LNCaP clone FGC (cell line): ENCODE data around the gene KRCC1.
"Not testable (repeated sequence)": the region's sequence is repeated elsewhere in the genome, so short reads cannot be mapped to it uniquely, and the experiment has no call there.

Experiments used
- DNase-seq: peaks from one replicate; pipeline ENCODE4 v3.0.0-alpha.2; 2011; ENCODE audit warnings: low read depth
- H3K4me3 ChIP-seq: 2 replicates; pipeline ENCODE4 v1.5.1; 2011; ENCODE audit warnings: mild to moderate bottlenecking, low read depth, low read length, control low read depth
- TF ChIP-seq, protein P1 (sequence below): IDR thresholded peaks from 2 replicates; pipeline ENCODE4 v1.5.1; 2012; ENCODE audit warnings: mild to moderate bottlenecking; ENCODE audit not compliant: control insufficient read depth, insufficient read depth; ENCODE audit errors: extremely low read depth

KRCC1 gene

DNA sequence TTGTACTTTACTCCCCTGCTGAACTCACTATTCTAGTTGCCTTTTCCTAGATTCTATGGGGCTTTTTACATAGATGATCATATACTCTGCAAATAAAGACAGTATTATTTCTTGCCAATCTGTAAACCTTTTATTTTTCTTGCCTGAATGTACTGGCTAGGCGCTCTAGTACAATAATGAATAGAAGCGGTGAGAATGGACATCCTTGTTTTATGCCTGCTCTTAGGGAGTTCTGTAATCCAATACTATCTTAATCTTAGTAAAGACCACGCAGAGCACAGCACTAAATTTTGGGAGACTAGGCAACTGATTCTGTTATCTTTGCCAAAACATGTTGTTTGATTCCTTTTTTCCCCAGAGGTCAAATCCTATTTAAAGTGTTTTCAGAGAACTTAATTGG is 7.0 kb downstream of the KRCC1 start:
- H3K4me3 ChIP-seq: no peak overlapping the region
- TF ChIP-seq, protein P1, sequence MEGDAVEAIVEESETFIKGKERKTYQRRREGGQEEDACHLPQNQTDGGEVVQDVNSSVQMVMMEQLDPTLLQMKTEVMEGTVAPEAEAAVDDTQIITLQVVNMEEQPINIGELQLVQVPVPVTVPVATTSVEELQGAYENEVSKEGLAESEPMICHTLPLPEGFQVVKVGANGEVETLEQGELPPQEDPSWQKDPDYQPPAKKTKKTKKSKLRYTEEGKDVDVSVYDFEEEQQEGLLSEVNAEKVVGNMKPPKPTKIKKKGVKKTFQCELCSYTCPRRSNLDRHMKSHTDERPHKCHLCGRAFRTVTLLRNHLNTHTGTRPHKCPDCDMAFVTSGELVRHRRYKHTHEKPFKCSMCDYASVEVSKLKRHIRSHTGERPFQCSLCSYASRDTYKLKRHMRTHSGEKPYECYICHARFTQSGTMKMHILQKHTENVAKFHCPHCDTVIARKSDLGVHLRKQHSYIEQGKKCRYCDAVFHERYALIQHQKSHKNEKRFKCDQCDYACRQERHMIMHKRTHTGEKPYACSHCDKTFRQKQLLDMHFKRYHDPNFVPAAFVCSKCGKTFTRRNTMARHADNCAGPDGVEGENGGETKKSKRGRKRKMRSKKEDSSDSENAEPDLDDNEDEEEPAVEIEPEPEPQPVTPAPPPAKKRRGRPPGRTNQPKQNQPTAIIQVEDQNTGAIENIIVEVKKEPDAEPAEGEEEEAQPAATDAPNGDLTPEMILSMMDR: no peak
- DNase-seq: no peak

DNA sequence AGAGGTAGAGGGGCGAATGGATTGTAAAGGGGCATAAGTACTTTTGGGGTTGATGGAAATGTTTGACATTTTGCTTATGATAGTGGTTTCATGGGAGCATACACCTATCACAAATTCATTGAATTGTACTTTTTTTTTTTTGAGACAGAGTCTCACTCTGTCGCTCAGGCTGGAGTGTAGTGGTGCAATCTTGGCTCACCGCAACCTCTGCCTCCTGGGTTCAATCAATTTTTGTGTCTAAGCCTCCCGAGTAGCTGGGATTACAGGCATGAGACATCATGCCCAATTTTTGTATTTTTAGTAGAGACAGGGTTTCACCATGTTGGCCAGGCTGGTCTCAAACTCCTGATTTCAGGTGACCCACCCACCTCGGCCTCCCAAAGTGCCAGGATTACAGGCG is 10.0 kb downstream of the KRCC1 start:
- H3K4me3 ChIP-seq, DNase-seq: not testable (repeated sequence)

DNA sequence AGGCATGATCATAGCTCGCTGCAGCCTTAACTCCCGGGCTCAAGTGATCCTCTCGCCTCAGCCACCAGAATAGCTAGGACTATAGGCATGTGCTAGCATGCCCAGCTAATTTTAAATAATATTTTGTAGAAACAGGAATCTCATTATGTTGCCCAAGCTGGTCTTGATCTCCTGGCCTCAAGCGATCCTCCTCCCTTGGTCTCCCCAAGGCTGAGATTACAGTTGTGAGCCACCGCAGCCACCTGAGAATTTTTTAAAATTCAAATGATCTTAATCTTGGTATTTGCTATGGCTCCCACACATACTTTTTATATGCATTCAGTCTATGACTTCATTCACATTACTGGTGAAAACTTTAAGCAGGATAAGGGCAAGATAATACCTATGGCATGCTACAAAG is 13.1 kb downstream of the KRCC1 start:
- no peak for DNase-seq
- TF ChIP-seq, protein P1: no peak
- H3K4me3 ChIP-seq: no peak overlapping the region

DNA sequence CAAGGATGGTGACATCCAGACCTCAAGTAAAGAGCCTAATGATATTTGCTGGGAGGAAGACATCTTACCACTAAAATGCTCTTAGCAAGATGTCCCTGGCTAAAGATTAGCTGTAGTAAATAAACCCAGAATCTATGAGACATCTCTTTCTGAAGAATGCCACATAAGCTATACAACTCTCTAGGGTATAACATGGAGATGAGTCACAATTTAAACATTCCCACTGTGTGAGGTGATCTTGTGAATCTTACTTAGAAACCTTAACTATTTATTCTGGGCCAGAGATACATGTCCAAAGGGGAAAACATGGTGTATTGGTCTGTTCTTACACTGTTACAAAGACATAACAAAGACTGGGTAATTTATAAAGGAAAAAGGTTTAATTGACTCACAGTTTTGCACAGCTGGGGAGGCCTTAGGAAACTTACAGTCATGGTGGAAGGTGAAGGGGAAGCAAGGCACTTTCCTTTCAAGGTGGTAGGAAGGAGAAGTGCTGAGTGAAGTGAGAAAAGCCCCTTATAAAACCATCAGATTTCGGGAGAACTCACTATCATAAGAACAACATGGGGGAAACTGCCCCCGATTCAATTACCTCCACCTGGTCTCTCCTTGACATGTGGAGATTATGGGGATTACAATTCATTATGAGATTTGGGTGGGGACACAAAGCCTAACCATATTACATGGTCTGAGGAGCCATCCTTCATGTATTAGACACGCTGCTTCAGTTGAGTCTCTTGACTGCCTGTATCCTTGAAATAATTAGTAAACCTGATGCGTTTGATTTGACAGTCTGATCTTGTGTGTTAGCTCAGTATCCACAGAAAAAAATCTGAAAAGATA is 17.1 kb downstream of the KRCC1 start:
- TF ChIP-seq, protein P1: no peak
- DNase-seq: no peak
- no peak overlapping the region for H3K4me3 ChIP-seq

DNA sequence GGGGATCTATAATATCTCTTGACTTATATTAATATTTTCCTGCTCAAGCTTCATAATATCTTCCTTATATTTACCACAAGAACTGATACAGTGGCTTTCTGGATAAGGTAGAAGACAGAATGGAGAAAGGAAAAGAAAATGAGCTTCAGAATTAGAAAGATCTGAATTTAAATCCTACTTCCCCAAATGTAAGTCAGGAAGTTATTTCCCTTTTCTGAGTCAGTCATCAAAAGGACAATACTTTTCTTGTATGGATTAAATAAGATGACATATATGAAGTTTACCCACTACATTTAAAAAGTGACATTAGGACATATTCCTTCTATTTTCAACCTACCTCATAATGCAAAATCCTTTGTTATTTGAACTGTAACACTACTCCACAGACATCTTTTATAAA is 19.0 kb downstream of the KRCC1 start:
- TF ChIP-seq, protein P1: no peak
- no peak for DNase-seq
- H3K4me3 ChIP-seq: no peak overlapping the region

DNA sequence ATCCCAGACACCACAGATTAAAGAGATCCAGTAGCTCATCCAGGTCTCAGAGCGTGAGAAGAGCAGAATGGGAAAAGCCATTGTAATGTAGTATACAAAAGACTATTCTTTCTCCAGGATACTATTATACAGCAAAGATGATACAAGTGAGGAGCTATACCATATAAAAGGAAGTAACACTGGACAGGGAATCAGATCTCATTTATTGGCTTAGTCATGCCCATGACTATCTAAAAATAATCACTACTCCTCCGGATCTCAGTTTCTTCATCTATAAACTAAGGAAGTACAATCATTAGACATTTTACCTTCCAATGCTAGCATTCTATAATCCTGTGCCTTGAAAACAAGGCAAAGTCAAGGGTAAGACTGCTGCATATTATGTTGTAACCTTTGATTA is 19.4 kb downstream of the KRCC1 start:
- TF ChIP-seq, protein P1: no peak
- DNase-seq: no peak
- no peak overlapping the region for H3K4me3 ChIP-seq

DNA sequence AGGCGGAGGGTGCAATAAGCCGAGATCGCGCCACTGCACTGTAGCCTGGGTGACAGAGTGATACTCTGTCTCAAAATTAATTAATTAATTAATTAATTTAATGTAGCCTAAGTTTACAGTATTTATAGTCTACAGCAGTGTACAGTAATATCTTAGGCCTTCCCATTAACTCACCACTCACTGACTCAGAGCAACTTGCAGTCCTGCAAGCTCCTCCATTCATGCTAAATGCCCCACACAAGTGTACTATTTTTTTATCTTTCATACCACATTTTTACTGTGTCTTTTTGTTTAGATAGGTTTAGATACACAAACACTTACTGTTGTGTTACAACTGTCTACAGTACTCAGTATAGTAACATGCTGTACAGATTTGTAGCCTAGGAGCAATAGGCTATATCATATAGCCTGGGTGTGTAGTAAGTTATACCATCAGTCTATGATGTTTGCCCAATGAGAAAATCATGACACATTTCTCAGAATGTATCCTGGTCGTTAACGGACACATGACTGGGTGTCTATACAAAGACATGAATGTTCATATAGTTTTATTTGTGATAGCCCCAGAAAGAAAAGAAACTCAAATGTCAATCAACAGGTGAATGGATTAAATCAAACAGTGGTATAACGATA is 23.4 kb downstream of the KRCC1 start:
- TF ChIP-seq, protein P1: no peak
- no peak for DNase-seq
- H3K4me3 ChIP-seq: no peak overlapping the region
